ENCODE data around the gene HOXA11.

Gene HOXA11

GRCh38 chr7:27156508-27156898, 28.5 kb downstream of the HOXA11 start, which contains the start of gene HOXA7:
Gene HOXA7, minus strand, starts transcription at chr7:27156675. Its CDS starts 130 bp downstream, at chr7:27156545.
- DNase-seq, result no peak

DNA sequence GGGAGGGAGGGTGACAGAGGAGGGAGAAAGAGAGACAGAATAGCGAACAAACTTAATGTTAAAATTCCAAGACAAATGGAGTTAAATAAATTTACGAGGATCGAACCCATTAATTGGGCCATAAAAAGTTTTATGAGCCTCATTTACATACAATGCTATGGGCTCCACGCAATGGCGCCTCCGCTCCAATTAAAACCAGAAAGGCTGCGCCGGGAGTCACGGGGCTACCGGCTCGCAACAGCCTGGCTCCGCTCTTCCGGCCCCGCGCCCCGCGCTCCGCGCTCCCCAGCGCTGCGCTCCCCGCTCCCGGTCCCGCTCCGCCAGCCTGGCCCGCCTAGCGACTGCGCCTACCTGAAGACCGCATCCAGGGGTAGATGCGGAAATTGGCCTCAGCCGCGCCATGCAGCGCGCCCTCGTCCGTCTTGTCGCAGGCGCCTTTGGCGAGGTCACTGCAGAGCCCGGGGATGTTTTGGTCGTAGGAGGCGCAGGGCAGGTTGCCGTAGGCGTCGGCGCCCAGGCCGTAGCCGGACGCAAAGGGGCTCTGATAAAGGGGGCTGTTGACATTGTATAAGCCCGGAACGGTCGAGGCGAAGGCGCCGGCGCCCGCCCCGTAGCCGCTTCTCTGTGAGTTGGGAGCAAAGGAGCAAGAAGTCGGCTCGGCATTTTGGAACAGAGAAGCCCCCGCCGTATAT, 29.1 kb downstream of the HOXA11 start:
- DNase-seq, result no peak

DNA sequence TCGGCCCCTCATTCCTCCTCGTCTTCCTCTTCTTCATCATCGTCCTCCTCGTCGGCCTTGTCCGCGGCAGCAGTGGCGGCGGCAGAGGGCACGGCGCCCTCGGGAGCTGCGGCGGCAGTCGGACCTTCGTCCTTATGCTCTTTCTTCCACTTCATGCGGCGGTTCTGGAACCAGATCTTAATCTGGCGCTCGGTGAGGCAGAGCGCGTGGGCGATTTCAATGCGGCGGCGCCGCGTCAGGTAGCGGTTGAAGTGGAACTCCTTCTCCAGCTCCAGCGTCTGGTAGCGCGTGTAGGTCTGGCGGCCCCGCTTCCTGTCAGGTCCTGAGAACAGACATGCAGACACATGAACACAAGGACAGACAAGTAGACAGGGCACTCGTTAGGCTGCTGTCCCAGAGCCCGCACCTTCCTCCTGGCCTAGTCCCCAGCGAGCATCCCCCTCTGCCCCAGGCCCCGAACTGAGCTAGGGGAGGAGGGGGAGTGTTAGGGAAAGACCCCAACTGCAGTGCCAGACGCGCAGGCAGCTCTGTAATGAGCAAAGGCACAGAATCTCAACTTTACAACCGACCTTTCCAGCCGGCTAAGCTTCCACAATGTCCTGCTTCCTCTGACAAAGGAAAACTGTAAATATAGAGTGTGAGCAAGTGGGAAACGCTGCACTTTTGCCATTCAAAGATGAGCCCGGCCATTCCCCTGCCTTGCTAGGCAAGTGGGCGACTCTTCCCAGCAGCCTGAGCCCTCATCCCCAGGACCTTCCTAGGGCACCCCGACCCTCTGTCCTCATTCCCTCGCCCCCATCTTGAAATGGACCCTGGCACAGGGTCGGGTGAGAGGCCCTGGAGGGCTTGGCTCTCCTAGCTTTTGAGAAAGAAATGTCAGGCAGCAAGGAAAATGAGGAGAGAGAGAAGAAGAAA, 29.9 kb downstream of the HOXA11 start:
- no peak for DNase-seq

DNA sequence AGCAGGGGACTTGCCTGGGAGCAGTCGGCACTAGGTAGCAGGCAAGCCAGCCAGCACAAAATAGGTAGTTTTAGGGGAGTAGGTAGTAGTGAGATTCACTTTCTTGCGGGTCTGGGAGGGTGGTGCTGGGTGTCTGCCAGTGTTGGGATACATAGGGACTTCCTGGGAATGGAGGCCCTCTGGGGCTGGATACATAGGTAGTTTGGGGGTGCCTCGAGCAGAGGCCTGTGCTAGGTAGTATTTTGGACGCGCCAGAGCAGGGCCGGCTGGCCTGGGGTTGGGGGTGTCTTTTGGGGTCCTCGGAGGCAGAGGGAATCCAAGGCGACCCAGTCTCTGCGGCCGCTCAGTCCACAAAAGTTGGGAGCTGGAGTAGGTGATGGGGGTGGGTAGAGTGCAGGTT, 30.7 kb downstream of the HOXA11 start:
- DNase-seq, result no peak

GRCh38 chr7:27153526-27153925, 31.5 kb downstream of the HOXA11 start:
- no peak for DNase-seq

- DNase-seq, result no peak
These were observed 32.1 kb downstream of the HOXA11 start for GRCh38 chr7:27152816-27153442.

- DNase-seq, result no peak
These were observed 32.9 kb downstream of the HOXA11 start, which contains the start of gene HOXA3 for GRCh38 chr7:27151931-27152815. Gene HOXA3, minus strand, starts transcription at chr7:27152583. Its CDS starts 41,943 bp downstream, at chr7:27110640.

GRCh38 chr7:27151341-27151930, 33.6 kb downstream of the HOXA11 start:
- no peak for DNase-seq

DNA sequence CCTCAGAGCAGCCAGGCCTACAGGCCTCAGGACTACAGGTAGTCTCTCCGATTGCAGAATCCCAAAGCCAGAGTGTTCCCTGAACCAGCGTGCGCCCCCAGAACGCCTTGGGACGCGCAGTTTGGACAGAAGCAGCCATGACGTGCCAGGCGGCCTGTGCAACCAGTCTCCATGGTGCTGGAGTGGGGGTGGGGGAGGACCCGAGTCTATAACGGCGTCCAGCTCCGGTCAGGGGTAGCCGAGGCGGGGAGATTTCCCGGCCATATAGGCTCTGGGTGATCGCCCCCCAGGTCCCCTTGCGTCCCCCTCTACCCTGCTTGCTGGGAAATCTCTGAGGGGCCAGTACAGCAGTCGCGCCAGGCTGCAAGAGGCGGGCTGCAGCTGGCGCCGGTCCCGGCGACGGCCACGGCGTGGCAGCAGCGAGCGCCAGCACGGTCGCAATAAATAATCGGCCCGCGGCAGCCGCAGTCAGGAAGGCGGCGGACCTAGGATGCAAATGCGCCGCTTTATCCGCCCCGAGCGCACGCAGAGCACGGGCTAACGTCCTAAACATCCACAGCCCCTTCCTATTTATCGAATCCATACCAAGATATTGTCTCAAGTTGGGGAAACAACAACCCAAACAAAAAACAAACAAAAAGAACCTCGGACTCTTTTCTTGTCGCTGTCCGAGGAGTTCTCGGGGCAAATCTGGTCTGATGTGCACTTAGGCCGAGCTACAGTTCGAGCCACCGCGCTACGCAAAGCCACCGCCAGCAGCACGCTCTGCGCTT, 34.3 kb downstream of the HOXA11 start:
- peak; percentile 60 for DNase-seq

DNA sequence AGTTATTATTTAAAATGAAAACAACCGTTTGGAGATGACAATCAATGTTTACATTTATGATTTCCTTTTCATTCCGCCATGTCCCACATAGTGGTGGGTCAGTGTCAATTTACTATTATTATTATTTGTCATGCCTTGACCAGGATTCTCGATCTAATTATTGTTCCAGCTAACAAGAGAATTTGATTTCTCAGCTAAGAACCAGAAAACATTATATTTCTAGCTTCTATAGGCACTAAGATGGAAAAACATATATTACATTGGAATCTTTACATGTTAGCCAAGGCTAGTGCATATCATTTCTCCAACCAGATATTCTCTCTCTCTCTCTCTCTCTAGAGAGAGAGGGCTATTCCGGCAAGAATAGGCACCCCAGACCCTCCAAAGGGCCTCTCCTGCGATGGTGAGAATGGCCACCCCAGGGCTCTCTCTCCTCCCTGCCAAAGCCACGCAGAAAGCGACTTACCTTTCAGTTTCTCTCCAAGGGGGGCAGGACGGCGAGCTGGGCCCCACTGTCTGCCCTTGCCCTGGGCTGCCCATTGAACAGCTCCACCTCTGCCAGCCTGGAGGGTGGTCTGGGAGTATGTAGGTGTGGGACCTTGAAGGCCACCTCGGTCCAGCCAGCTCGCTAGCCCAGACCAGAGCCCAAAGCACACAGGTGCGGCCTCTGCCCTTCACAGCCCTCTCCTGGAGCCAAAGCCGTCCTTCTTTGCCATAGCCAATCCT, 35.0 kb downstream of the HOXA11 start:
- no peak for DNase-seq

DNA sequence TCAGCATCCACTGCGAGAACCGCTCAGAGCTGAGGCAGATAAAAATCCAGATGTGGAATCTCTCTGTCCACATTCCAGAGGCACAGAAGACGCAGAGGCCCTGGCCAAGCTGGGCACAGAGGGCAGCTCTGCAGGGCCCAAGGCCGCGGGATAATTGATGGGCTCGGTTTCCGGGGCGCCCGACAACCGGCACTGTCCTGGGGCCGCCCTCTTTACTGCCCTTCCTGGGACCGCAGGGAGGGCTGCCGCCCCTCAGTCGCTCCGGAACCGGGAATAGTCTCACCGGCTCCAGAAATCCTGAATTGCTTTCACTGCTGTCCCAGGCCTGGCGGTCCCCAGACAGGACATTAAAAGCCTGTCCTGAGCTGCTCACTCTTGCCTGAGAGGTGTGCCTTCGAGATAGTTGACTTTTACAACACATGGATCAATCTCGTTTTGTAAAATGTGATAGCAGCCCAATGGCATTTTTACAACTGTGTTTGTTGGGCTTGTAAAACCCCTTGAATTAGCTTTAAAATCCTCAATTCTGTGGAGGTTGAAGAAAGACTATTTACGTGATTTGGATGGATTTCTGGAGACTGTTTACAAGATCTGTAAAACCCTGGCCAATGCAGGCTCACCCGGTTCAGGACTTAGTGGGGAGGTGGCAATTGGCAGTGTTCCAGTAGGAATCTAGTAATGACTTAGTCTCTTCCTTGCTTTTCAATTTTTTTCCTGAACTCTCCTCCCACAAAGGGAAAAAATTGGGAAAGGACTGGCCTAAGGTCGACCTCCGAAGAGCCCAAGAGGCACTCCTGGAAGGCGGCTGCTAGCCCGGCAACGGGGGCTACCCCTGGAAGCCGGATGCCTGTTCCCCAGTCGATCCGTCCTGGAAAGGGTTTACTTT, 36.0 kb downstream of the HOXA11 start:
- no peak for DNase-seq

- no peak for DNase-seq
These were observed 36.8 kb downstream of the HOXA11 start for GRCh38 chr7:27148031-27148755.

GRCh38 chr7:27147199-27148030, 37.6 kb downstream of the HOXA11 start, which contains the start of gene HOXA6:
Gene HOXA6, minus strand, starts transcription at chr7:27147774. Its CDS starts 25 bp downstream, at chr7:27147749.
- peak; percentile 61 for DNase-seq

GRCh38 chr7:27146491-27147198, 38.4 kb downstream of the HOXA11 start:
- no peak for DNase-seq

- DNase-seq, result no peak
These were observed 39.1 kb downstream of the HOXA11 start for GRCh38 chr7:27145914-27146412.

GRCh38 chr7:27145165-27145913, 39.7 kb downstream of the HOXA11 start:
- no peak for DNase-seq
